ENCODE measurements around the gene NCK2.

The NCK2 gene

DNA sequence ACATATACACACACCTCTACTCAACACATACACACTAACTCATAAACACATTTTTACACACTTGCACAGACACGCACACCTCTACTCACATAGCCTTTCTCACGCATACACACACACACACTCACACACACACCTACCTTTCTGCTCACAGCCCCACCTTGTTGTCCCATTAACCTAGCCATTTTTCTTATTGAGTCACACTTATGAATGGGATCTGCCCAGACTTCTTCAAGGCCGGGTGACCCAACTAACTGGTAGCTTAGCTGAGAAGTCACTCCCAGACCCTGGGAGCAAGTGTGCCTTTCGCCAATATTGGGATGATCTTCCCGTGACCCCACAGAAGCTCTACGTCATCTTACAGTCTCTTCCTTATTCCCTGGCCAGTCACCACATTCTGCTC, 192.2 kb downstream of the NCK2 start:
- DNase-seq (ENCODE audit: extremely low spot score): no peak
- POLR2A ChIA-PET: no interaction called here
- TF ChIP-seq, protein P1, sequence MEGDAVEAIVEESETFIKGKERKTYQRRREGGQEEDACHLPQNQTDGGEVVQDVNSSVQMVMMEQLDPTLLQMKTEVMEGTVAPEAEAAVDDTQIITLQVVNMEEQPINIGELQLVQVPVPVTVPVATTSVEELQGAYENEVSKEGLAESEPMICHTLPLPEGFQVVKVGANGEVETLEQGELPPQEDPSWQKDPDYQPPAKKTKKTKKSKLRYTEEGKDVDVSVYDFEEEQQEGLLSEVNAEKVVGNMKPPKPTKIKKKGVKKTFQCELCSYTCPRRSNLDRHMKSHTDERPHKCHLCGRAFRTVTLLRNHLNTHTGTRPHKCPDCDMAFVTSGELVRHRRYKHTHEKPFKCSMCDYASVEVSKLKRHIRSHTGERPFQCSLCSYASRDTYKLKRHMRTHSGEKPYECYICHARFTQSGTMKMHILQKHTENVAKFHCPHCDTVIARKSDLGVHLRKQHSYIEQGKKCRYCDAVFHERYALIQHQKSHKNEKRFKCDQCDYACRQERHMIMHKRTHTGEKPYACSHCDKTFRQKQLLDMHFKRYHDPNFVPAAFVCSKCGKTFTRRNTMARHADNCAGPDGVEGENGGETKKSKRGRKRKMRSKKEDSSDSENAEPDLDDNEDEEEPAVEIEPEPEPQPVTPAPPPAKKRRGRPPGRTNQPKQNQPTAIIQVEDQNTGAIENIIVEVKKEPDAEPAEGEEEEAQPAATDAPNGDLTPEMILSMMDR (IDR thresholded peaks at IDR 0.05; ENCODE audit: control extremely low read depth, extremely low read depth, low read depth, missing control alignments): no peak
- CTCF ChIA-PET: interaction anchor here (1.0 kb wide), 1 partner anchor 14 kb away, joined by 3 read pairs; no protein-coding TSS in a partner anchor

DNA sequence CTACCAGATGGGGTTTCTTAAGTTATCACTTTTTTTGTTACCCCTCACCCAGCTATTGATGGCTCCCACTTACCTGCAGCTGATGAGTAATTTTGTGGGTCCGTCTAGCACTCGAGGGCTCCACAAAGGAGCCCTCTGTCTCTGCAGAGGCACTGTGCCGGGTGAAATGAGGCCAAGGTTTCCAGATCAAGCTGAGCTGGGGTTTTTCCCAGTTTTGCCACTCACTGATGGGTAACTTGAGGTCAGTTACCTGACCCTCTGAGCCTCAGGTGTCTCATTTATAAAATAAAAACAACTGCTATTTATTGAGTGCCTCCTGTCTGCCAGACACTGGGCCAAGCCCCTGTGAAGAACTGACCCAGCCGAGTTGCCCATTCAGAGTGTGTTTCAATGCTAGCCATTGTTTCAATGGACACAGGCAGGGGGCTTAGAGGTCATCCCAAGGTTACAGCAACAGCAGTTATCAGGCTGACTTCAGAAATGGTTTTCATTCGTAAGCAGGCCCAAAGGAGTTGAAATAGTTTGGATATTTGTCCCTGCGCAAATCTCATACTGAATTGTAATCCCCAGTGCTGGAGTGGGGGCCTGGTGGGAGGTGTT, 192.9 kb downstream of the NCK2 start:
- TF ChIP-seq, protein P1 (IDR thresholded peaks at IDR 0.05; ENCODE audit: control extremely low read depth, extremely low read depth, low read depth, missing control alignments): no peak
- DNase-seq (ENCODE audit: extremely low spot score): no peak
- CTCF ChIA-PET: interaction anchor here (1.0 kb wide), 1 partner anchor 15 kb away, joined by 3 read pairs; no protein-coding TSS in a partner anchor
- POLR2A ChIA-PET: no interaction called here

Data from GM10248 (cell line).